Mesendoderm (in vitro differentiated cells): Measurements from ENCODE around the gene CADPS.
A peak's percentile ranks its signal among the peaks of the same experiment; 100 is the strongest.

ENCODE experiments used
- DNase-seq: peaks from one replicate; pipeline ENCODE4 v3.0.0; 2013
- H2AK5ac ChIP-seq: 2 replicates; pipeline ENCODE4 v1.6.1; 2013; ENCODE audit warnings: low read length, inconsistent platforms
- H2BK120ac ChIP-seq: 2 replicates; pipeline ENCODE4 v1.6.1; 2013; ENCODE audit warnings: low read depth, mild to moderate bottlenecking, low read length, moderate library complexity, mixed read lengths
- H2BK15ac ChIP-seq: replicated peaks from 2 replicates; pipeline ENCODE4 v1.6.1; 2013; ENCODE audit warnings: low read depth, mild to moderate bottlenecking, moderate library complexity
- H2BK5ac ChIP-seq: 2 replicates; pipeline ENCODE4 v1.6.1; 2013; ENCODE audit warnings: low read length, inconsistent platforms
- H3K18ac ChIP-seq: 2 replicates; pipeline ENCODE4 v1.6.1; 2013; ENCODE audit warnings: mild to moderate bottlenecking, low read length, mixed read lengths
- H3K23ac ChIP-seq: one replicate; pipeline ENCODE4 v1.6.1; 2013; ENCODE audit warnings: low read length
- H3K27ac ChIP-seq: 2 replicates; pipeline ENCODE4 v1.5.1; 2013; ENCODE audit warnings: low read depth, mild to moderate bottlenecking, inconsistent platforms, low read length, moderate library complexity
- H3K27me3 ChIP-seq: 2 replicates; pipeline ENCODE4 v1.6.1; 2013; ENCODE audit warnings: low read length, control low read depth, mild to moderate bottlenecking, inconsistent platforms; ENCODE audit not compliant: insufficient read depth, poor library complexity
- H3K36me3 ChIP-seq: 2 replicates; pipeline ENCODE4 v1.6.1; 2013; ENCODE audit warnings: low read length, inconsistent platforms; ENCODE audit not compliant: control insufficient read depth, insufficient read depth
- H3K4ac ChIP-seq: one replicate; pipeline ENCODE4 v1.6.1; 2013; ENCODE audit warnings: low read depth, mild to moderate bottlenecking, low read length, moderate library complexity
- H3K4me1 ChIP-seq: 2 replicates; pipeline ENCODE4 v1.6.1; 2013; ENCODE audit warnings: low read depth, low read length, inconsistent platforms; ENCODE audit not compliant: control insufficient read depth
- H3K4me2 ChIP-seq: 2 replicates; pipeline ENCODE4 v1.6.1; 2013; ENCODE audit warnings: low read length
- H3K4me3 ChIP-seq: 2 replicates; pipeline ENCODE4 v1.5.1; 2013; ENCODE audit warnings: mild to moderate bottlenecking, low read length
- H3K56ac ChIP-seq: one replicate; pipeline ENCODE4 v1.6.1; 2013; ENCODE audit warnings: low read length
- H3K79me1 ChIP-seq: 2 replicates; pipeline ENCODE4 v1.6.1; 2013; ENCODE audit warnings: low read length, inconsistent platforms
- H3K79me2 ChIP-seq: 2 replicates; pipeline ENCODE4 v1.6.1; 2013; ENCODE audit warnings: mild to moderate bottlenecking, low read length; ENCODE audit not compliant: control insufficient read depth, insufficient read depth
- H3K9ac ChIP-seq: 2 replicates; pipeline ENCODE4 v1.6.1; 2013; ENCODE audit warnings: low read length, inconsistent platforms
- H4K5ac ChIP-seq: one replicate; pipeline ENCODE4 v1.6.1; 2013; ENCODE audit warnings: low read length
- H4K8ac ChIP-seq: one replicate; pipeline ENCODE4 v1.6.1; 2013; ENCODE audit warnings: low read depth, mild to moderate bottlenecking, control low read depth, low read length, moderate library complexity
- WGBS: extraction: QIAGEN DNeasy Blood & Tissue Kit; methylation state at CpG from one replicate; pipeline ENCODE4 v1.1.7; 2013; ENCODE audit warnings: low lambda C conversion rate, missing lambda C conversion rate; ENCODE audit not compliant: insufficient coverage; ENCODE audit errors: extremely low coverage; 5-methylcytosine and 5-hydroxymethylcytosine counted together

Gene CADPS

GRCh38 chr3:62839748-62840147, 35.5 kb downstream of the CADPS start:
- no peaks in the 10 kb centered on the region for H3K79me1 ChIP-seq
- no peak overlapping the region for H3K23ac ChIP-seq
- H3K27ac ChIP-seq = no peak overlapping the region
- no CpG with 5 or more reads among the region's 1 CpG for WGBS
- no peak overlapping the region for H2AK5ac ChIP-seq
- no peak overlapping the region for H2BK120ac ChIP-seq
- no peak overlapping the region for H3K56ac ChIP-seq
- no peaks in the 10 kb centered on the region for H3K79me2 ChIP-seq
- H3K4me3 ChIP-seq = no peak overlapping the region
- H3K9ac ChIP-seq = no peak overlapping the region
- H3K4me2 ChIP-seq = no peak overlapping the region
- no peaks in the 10 kb centered on the region for H3K4me1 ChIP-seq
- no peaks in the 10 kb centered on the region for H3K36me3 ChIP-seq
- H3K27me3 ChIP-seq = no peaks in the 10 kb centered on the region
- H3K4ac ChIP-seq = no peak overlapping the region
- no peak for DNase-seq
- H4K5ac ChIP-seq = no peak overlapping the region
- no peak overlapping the region for H4K8ac ChIP-seq
- H2BK5ac ChIP-seq = no peak overlapping the region
- H2BK15ac ChIP-seq = no peak overlapping the region
- no peak overlapping the region for H3K18ac ChIP-seq

GRCh38 chr3:62837145-62837787, 38.0 kb downstream of the CADPS start:
- H2AK5ac ChIP-seq = no peak overlapping the region
- H3K79me1 ChIP-seq = no peaks in the 10 kb centered on the region
- H3K79me2 ChIP-seq = no peaks in the 10 kb centered on the region
- no CpG with 5 or more reads among the region's 6 CpGs for WGBS
- no peaks in the 10 kb centered on the region for H3K36me3 ChIP-seq
- H3K27ac ChIP-seq = no peak overlapping the region
- no peak overlapping the region for H2BK120ac ChIP-seq
- H2BK15ac ChIP-seq = no peak overlapping the region
- no peak overlapping the region for H3K9ac ChIP-seq
- H2BK5ac ChIP-seq = no peak overlapping the region
- no peaks in the 10 kb centered on the region for H3K4me1 ChIP-seq
- no peak for DNase-seq
- no peak overlapping the region for H3K23ac ChIP-seq
- H3K18ac ChIP-seq = no peak overlapping the region
- H3K27me3 ChIP-seq = no peaks in the 10 kb centered on the region
- H4K8ac ChIP-seq = no peak overlapping the region
- H3K4me3 ChIP-seq = no peak overlapping the region
- H3K4ac ChIP-seq = no peak overlapping the region
- no peak overlapping the region for H4K5ac ChIP-seq
- no peak overlapping the region for H3K4me2 ChIP-seq
- no peak overlapping the region for H3K56ac ChIP-seq

GRCh38 chr3:62835554-62836236, 39.5 kb downstream of the CADPS start:
- H3K79me1 ChIP-seq = no peaks in the 10 kb centered on the region
- no peak overlapping the region for H3K27ac ChIP-seq
- no peak overlapping the region for H3K4me2 ChIP-seq
- no peaks in the 10 kb centered on the region for H3K27me3 ChIP-seq
- no peak overlapping the region for H3K56ac ChIP-seq
- H2AK5ac ChIP-seq = no peak overlapping the region
- H4K8ac ChIP-seq = no peak overlapping the region
- no peak overlapping the region for H3K18ac ChIP-seq
- no peak overlapping the region for H3K9ac ChIP-seq
- no peak overlapping the region for H2BK120ac ChIP-seq
- no peak overlapping the region for H4K5ac ChIP-seq
- DNase-seq = no peak
- H3K4me3 ChIP-seq = no peak overlapping the region
- H3K4ac ChIP-seq = no peak overlapping the region
- no CpG with 5 or more reads among the region's 3 CpGs for WGBS
- H3K79me2 ChIP-seq = no peaks in the 10 kb centered on the region
- H3K4me1 ChIP-seq = no peaks in the 10 kb centered on the region
- H2BK15ac ChIP-seq = no peak overlapping the region
- no peaks in the 10 kb centered on the region for H3K36me3 ChIP-seq
- H3K23ac ChIP-seq = no peak overlapping the region
- no peak overlapping the region for H2BK5ac ChIP-seq

GRCh38 chr3:62833538-62833937, 41.7 kb downstream of the CADPS start:
- Histone ChIP-seq H3K4me2 (no peak overlapping the region), H3K27me3 (no peaks in the 10 kb centered on the region), H4K8ac (no peak overlapping the region), H3K79me2 (no peaks in the 10 kb centered on the region), H2AK5ac (no peak overlapping the region), H3K23ac (no peak overlapping the region), H3K79me1 (no peaks in the 10 kb centered on the region), H3K4me1 (no peaks in the 10 kb centered on the region), H2BK5ac (no peak overlapping the region), H3K18ac (no peak overlapping the region), H4K5ac (no peak overlapping the region), H3K4ac (no peak overlapping the region), H3K4me3 (no peak overlapping the region), H3K27ac (no peak overlapping the region), H3K36me3 (no peaks in the 10 kb centered on the region), H2BK120ac (no peak overlapping the region), H3K9ac (no peak overlapping the region), H2BK15ac (no peak overlapping the region), H3K56ac (no peak overlapping the region)
- peak; percentile 40 for DNase-seq

DNA sequence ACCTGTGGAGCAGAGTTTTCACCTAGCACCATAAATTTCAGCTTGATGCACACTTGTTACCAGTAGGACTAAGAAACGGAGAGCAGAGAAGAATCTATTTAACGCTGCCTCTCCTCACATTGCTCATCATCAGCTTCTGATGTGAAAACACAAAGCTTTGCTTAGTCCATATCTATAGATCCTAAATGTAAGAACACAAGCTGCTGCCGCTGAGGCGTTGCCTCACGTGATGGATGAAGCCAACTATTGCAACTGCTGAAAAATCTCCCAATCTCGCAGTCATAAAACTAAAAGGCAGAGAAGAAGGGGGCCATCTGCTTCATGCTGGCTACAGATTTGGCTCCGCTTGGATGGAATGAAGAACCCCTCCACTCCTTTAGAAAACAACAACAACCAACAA, 42.7 kb downstream of the CADPS start:
- H3K27me3 ChIP-seq = no peaks in the 10 kb centered on the region
- H3K79me1 ChIP-seq = no peaks in the 10 kb centered on the region

More for the DNA sequence above, 42.7 kb downstream of the CADPS start:
- H3K4ac ChIP-seq = no peak overlapping the region
- H3K4me2 ChIP-seq = no peak overlapping the region
- H2BK120ac ChIP-seq = no peak overlapping the region
- no peak overlapping the region for H3K56ac ChIP-seq
- H2AK5ac ChIP-seq = no peak overlapping the region
- H3K23ac ChIP-seq = no peak overlapping the region
- H4K5ac ChIP-seq = no peak overlapping the region
- no peak overlapping the region for H2BK15ac ChIP-seq
- no CpG with 5 or more reads among the region's 7 CpGs for WGBS
- no peak overlapping the region for H2BK5ac ChIP-seq
- H4K8ac ChIP-seq = no peak overlapping the region
- no peaks in the 10 kb centered on the region for H3K4me1 ChIP-seq
- no peaks in the 10 kb centered on the region for H3K79me2 ChIP-seq
- H3K18ac ChIP-seq = no peak overlapping the region
- no peaks in the 10 kb centered on the region for H3K36me3 ChIP-seq
- no peak overlapping the region for H3K9ac ChIP-seq
- no peak overlapping the region for H3K27ac ChIP-seq
- no peak overlapping the region for H3K4me3 ChIP-seq
- no peak for DNase-seq
